Breast epithelium (tissue), 4 donors: Measurements from ENCODE around the gene EFNB2. TPM values are rescaled to one million over a fixed set of nuclear protein-coding genes. Genes with fewer than 3 reads are reported as not detected.

Experiments
- DNase-seq, 2 donors: peaks; one replicate each; pipeline ENCODE4 v3.0.0-alpha.2; 2019; ENCODE audit warnings: low spot score in 2 of 2
- H3K27ac ChIP-seq, 2 donors: fragments of 200-600 bp; sonication (generic) in 1 of 2; one replicate each; pipeline ENCODE4 v1.5.1; 2016 to 2019; ENCODE audit warnings: mild to moderate bottlenecking in 1 of 2
- H3K27me3 ChIP-seq, 2 donors: fragments of 200-600 bp; sonication (generic) in 1 of 2; one replicate each; pipeline versions ENCODE4 v1.5.1 to v1.6.0; 2017 to 2019; ENCODE audit warnings: control low read depth in 1 of 2, mild to moderate bottlenecking in 1 of 2
- H3K36me3 ChIP-seq: fragments of 200-600 bp; one replicate; pipeline ENCODE4 v1.5.1; 2019
- H3K4me1 ChIP-seq, 2 donors: fragments of 200-600 bp; sonication (generic); one replicate each; pipeline ENCODE4 v1.5.1; 2016 to 2019; ENCODE audit warnings: control low read depth in 1 of 2
- H3K4me3 ChIP-seq, 3 donors: fragments of 200-600 bp; sonication (generic); 1 replicate in 2 of 3; 2 replicates in 1 of 3; pipeline ENCODE4 v1.5.1; 2016 to 2019; ENCODE audit warnings: mild to moderate bottlenecking in 3 of 3, moderate library complexity in 2 of 3
- H3K9me3 ChIP-seq, 2 donors: fragments of 200-600 bp; sonication (generic) in 1 of 2; one replicate each; pipeline ENCODE4 v1.5.1; 2016 to 2019; ENCODE audit warnings: control low read depth in 1 of 2
- POLR2A ChIP-seq: fragments of 450-650 bp; IDR thresholded peaks from one replicate; pipeline ENCODE4 v1.6.1; 2016; ENCODE audit warnings: antibody characterized with exemption, mild to moderate bottlenecking, moderate library complexity
- POLR2AphosphoS5 ChIP-seq, 3 donors: sonication (generic); formaldehyde crosslinking; IDR thresholded peaks; one replicate each; pipeline ENCODE4 v1.6.1; 2017; ENCODE audit warnings: antibody characterized with exemption in 3 of 3
- intact Hi-C: fragments of 100-400 bp; cut with DNase I; formaldehyde crosslinking; loops from one replicate; pipeline ENCODE4 v1.15.1; 2023; ENCODE audit warnings: low total_unique reads
- total RNA-seq, 3 donors: library from RNA; depleted of rRNA; stranded (reverse); fragments of >200 nt; gene quantifications; one replicate each; pipeline ENCODE4 v1.1.0, GENCODE V29; 2016
- TF ChIP-seq, protein P1 (sequence below), 3 donors: fragments of 450-650 bp; IDR thresholded peaks; one replicate each; pipeline ENCODE4 v1.5.1; 2016 to 2017; ENCODE audit warnings: antibody characterized with exemption in 3 of 3, mild to moderate bottlenecking in 3 of 3, moderate library complexity in 3 of 3

The EFNB2 gene, protein sequence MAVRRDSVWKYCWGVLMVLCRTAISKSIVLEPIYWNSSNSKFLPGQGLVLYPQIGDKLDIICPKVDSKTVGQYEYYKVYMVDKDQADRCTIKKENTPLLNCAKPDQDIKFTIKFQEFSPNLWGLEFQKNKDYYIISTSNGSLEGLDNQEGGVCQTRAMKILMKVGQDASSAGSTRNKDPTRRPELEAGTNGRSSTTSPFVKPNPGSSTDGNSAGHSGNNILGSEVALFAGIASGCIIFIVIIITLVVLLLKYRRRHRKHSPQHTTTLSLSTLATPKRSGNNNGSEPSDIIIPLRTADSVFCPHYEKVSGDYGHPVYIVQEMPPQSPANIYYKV
- 10 to 100 TPM in 2 of 3 donors, 1 to 10 TPM in 1; 9.4 to 15.7 (median 15.2) TPM for total RNA-seq

DNA sequence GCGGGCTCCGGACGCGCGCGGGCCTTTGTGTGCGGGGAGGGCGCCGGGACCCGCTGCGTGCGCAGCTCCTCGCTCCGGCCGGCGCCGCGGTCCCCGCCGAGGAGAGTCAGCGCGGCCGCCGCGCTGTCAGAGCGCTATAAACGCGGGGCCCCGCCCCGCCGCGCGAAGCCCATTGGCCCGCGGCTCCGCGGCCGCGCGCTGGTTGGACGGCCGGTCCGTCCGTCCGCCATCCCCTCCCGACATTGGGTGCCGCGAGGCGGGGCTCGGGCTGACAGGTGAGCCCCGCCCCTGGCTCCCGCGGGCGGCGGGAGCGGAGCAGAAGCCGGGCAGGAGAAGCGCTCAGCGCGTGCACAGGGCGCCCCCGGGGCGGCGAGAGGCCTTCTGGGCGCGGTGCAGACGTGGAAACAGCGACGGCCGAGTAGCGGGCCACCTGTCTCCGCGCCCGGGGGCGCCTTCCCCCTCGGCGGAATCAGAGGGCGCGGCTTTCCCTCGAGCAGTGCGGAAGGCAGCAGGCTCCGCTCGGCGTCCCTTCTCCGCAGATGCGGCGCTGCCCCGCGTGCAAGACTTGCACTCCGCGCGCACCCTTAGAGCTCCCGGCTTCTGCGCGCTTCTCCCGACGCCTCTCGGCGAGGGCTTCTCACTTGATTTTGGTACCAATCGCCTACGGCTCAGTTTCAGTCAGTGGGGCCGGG is at the start of gene EFNB2:
Gene EFNB2 (minus strand): TSS at position 111 of the 692 bp plus-strand sequence. CDS start 698 bp downstream, outside the sequence.
- Histone ChIP-seq H3K27ac (peak within 1 kb of the TSS; percentile 79 to 81), H3K4me3 (peak within 1 kb of the TSS; percentile 57 to 94 (median 79)), H3K36me3 (no peaks in the 10 kb centered on the region), H3K27me3 (no peaks in the 10 kb centered on the region), H3K9me3 (no peaks in the 10 kb centered on the region), H3K4me1 (peaks cover 3 to 8% of the 10 kb centered on the region in 2 donors)
- DNase-seq, result peak; percentile 83 to 84
- intact Hi-C loops, result no loop called here
- TF ChIP-seq POLR2AphosphoS5 (IDR thresholded peaks at IDR 0.05), result peak in 1 of 3 donors; percentile 31
- TF ChIP-seq, protein P1, sequence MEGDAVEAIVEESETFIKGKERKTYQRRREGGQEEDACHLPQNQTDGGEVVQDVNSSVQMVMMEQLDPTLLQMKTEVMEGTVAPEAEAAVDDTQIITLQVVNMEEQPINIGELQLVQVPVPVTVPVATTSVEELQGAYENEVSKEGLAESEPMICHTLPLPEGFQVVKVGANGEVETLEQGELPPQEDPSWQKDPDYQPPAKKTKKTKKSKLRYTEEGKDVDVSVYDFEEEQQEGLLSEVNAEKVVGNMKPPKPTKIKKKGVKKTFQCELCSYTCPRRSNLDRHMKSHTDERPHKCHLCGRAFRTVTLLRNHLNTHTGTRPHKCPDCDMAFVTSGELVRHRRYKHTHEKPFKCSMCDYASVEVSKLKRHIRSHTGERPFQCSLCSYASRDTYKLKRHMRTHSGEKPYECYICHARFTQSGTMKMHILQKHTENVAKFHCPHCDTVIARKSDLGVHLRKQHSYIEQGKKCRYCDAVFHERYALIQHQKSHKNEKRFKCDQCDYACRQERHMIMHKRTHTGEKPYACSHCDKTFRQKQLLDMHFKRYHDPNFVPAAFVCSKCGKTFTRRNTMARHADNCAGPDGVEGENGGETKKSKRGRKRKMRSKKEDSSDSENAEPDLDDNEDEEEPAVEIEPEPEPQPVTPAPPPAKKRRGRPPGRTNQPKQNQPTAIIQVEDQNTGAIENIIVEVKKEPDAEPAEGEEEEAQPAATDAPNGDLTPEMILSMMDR (IDR thresholded peaks at IDR 0.05), result no peak

DNA sequence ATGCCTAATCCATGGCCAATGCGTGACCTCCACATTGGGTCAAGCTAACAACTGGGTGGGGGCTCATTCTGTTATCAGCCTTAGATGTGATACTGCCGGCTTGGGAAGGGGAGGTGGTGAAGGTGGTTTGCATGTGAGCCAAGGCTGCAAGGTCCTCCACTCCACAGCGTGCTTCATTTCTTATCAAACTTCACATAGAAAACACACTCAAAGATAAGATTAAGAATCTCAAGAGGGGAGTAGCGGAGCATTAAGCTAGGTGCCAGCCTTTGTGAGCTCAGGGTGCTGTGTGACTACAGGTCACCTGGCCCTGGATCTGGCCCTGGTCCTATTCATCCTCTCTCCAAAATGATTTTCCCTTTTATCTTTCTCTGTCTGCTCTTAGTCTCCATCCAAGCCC is 45.8 kb upstream of the EFNB2 start:
- TF ChIP-seq, protein P1 (IDR thresholded peaks at IDR 0.05), result no peak
- TF ChIP-seq POLR2A, result no peak
- no peak for TF ChIP-seq POLR2AphosphoS5 (IDR thresholded peaks at IDR 0.05)
- no peak for DNase-seq

DNA sequence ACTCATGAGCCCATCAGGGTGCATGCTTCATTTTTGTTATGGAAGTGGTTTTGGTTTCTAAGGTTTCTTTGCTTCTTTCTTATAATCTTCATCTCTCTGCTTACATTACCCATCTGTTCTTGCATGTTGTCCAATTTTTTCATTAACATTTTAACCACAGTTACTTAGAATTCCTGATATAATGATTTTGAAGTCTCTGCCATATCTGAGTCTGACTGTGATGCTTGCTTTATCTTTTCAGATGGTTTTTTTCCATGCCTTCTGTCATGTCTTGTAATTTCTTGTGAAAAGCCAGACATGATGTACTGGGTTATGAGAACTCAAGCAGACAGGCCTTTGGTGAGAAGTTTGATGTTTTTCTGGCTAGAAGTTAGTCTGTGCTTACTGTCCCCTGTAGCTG is 40.4 kb upstream of the EFNB2 start:
- Histone ChIP-seq H3K4me3 (no peak overlapping the region), H3K27ac (no peak overlapping the region), H3K4me1 (no peaks in the 10 kb centered on the region), H3K9me3 (no peaks in the 10 kb centered on the region), H3K36me3 (no peaks in the 10 kb centered on the region), H3K27me3 (no peaks in the 10 kb centered on the region)
- TF ChIP-seq POLR2A, result no peak
- no peak for TF ChIP-seq POLR2AphosphoS5 (IDR thresholded peaks at IDR 0.05)
- DNase-seq, result no peak
- intact Hi-C loops, result no loop called here

More for the DNA sequence above, 45.8 kb upstream of the EFNB2 start:
- no peak overlapping the region for H3K4me3 ChIP-seq
- no peak overlapping the region for H3K27ac ChIP-seq
- H3K4me1 ChIP-seq, result no peaks in the 10 kb centered on the region
- peaks cover 10% of the 10 kb centered on the region in 2 donors for H3K9me3 ChIP-seq
- no peaks in the 10 kb centered on the region for H3K27me3 ChIP-seq
- intact Hi-C loops, result no loop called here
- no peaks in the 10 kb centered on the region for H3K36me3 ChIP-seq

DNA sequence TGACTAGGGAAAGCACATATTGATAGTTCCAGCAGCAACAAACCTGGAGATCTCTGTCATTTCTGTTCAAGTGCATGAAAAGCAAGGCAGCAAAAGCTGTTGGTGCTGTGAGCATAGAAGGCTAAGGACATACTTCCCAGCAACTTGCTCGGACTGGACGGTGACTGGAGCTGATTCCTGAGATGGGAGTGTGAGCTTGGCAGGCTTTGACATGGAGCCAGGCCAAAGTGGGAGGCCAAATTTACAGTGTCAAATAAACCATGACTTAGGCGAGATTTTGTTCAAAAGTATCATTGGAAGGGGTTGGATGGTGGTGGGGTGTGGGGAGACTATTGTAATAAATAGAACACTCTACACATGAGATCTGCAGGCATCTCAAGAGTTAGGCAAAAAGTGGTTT is 38.4 kb upstream of the EFNB2 start:
- TF ChIP-seq, protein P1 (IDR thresholded peaks at IDR 0.05), result no peak
- peak in 1 of 3 donors; percentile 10 for TF ChIP-seq POLR2AphosphoS5 (IDR thresholded peaks at IDR 0.05)
- intact Hi-C loops, result no loop called here
- Histone ChIP-seq H3K4me1 (no peaks in the 10 kb centered on the region), H3K27me3 (no peaks in the 10 kb centered on the region), H3K27ac (peak overlapping the region; percentile 57 to 70), H3K36me3 (no peaks in the 10 kb centered on the region), H3K4me3 (no peak overlapping the region), H3K9me3 (no peaks in the 10 kb centered on the region)
- DNase-seq, result no peak

DNA sequence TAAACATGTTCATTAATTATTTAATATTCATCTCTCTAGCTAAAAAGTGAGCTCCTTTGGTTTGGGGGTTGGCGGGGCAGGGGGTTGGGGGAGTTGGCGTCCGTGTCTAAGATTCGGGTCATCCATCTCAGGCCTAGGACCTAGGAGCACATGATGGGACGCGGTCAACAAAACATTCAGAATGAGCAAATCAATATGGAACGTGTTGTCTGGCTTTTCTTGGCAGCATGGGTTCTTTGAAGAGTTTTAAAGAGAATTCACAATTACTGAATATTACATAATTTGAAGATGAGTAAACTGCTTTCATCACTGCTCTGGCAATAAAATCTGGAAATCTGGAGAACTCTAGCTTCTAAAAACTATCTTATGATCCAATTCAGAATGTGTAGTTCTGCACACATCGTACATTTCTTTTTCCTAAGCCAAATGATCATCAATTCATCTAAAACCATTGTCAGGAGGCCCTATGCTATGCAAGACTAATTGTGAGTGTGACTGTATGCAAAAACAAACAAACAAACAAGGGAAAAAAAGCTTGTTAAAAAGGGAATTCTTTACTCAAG is 37.9 kb upstream of the EFNB2 start:
- TF ChIP-seq POLR2AphosphoS5 (IDR thresholded peaks at IDR 0.05), result no peak
- TF ChIP-seq, protein P1 (IDR thresholded peaks at IDR 0.05), result no peak
- no peak for TF ChIP-seq POLR2A
- no peaks in the 10 kb centered on the region for H3K9me3 ChIP-seq
- H3K36me3 ChIP-seq, result no peaks in the 10 kb centered on the region
- no peak overlapping the region for H3K4me3 ChIP-seq
- no peaks in the 10 kb centered on the region for H3K4me1 ChIP-seq
- no peak for DNase-seq
- H3K27ac ChIP-seq, result peak overlapping the region; percentile 57 to 70
- H3K27me3 ChIP-seq, result no peaks in the 10 kb centered on the region
- intact Hi-C loops, result no loop called here
